ENCODE results near the gene BCAP29.

Gene BCAP29

GRCh38 chr7:107658467-107658866 is 78.4 kb downstream of the BCAP29 start:
- ATAC-seq (ENCODE audit: low read depth) (no peak), DNase-seq (ENCODE audit: low spot score) (no peak)
- H3K4me1 ChIP-seq (ENCODE audit: insufficient read depth, poor library complexity, severe bottlenecking) = peaks cover 3% of the 10 kb centered on the region
- H3K36me3 ChIP-seq (ENCODE audit: low read depth) = no peaks in the 10 kb centered on the region
- no peak for TF ChIP-seq CTCF (IDR thresholded peaks at IDR 0.05; ENCODE audit: poor library complexity, severe bottlenecking)
- peaks cover 35% of the 10 kb centered on the region for H3K27me3 ChIP-seq (ENCODE audit: insufficient read depth, poor library complexity, severe bottlenecking)
- H3K27ac ChIP-seq (ENCODE audit: poor library complexity, severe bottlenecking) = no peak overlapping the region
- no peak overlapping the region for H3K4me3 ChIP-seq (ENCODE audit: severe bottlenecking)
- no peaks in the 10 kb centered on the region for H3K9me3 ChIP-seq (ENCODE audit: severe bottlenecking)

- no peak overlapping the region for H3K27ac ChIP-seq (ENCODE audit: poor library complexity, severe bottlenecking)
- DNase-seq (ENCODE audit: low spot score) (no peak), ATAC-seq (ENCODE audit: low read depth) (peak; percentile 58)
- H3K36me3 ChIP-seq (ENCODE audit: low read depth) = no peaks in the 10 kb centered on the region
- TF ChIP-seq CTCF (IDR thresholded peaks at IDR 0.05; ENCODE audit: poor library complexity, severe bottlenecking) = no peak
- no peak overlapping the region for H3K4me3 ChIP-seq (ENCODE audit: severe bottlenecking)
- H3K4me1 ChIP-seq (ENCODE audit: insufficient read depth, poor library complexity, severe bottlenecking) = peaks cover 3% of the 10 kb centered on the region
- no peaks in the 10 kb centered on the region for H3K9me3 ChIP-seq (ENCODE audit: severe bottlenecking)
- peaks cover 35% of the 10 kb centered on the region for H3K27me3 ChIP-seq (ENCODE audit: insufficient read depth, poor library complexity, severe bottlenecking)
Measured at GRCh38 chr7:107659666-107660065, 79.6 kb downstream of the BCAP29 start.

DNA sequence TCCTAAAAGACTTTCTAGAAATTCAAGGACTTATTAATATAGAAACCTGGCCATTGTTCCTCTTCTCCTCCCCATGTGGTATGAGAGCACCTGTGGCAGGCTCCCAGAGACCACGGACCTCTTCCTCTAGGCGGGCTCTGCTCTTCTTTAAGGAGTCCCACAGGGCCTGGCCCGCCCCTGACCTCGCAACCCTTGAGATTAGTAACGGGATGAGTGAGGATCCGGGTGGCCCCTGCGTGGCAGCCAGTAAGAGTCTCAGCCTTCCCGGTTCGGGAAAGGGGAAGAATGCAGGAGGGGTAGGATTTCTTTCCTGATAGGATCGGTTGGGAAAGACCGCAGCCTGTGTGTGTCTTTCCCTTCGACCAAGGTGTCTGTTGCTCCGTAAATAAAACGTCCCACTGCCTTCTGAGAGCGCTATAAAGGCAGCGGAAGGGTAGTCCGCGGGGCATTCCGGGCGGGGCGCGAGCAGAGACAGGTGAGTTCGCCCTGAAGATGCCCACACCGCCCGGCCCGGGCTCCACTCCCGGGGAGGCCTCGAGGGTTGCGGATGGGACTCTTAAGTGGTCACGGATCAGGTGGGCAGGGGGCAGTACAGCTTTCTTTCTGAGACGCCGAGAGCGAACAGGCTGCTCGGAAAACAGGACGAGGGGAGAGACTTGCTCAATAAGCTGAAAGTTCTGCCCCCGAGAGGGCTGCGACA is 80.5 kb downstream of the BCAP29 start, which contains the start of gene SLC26A4:
Gene SLC26A4 (plus strand): TSS at position 448 of the 700 bp plus-strand sequence. CDS start 814 bp downstream, outside the sequence.
- Histone ChIP-seq H3K4me1 (ENCODE audit: insufficient read depth, poor library complexity, severe bottlenecking) (peaks cover 3% of the 10 kb centered on the region), H3K27me3 (ENCODE audit: insufficient read depth, poor library complexity, severe bottlenecking) (peaks cover 35% of the 10 kb centered on the region), H3K9me3 (ENCODE audit: severe bottlenecking) (no peaks in the 10 kb centered on the region), H3K27ac (ENCODE audit: poor library complexity, severe bottlenecking) (no peak within 1 kb of the TSS), H3K36me3 (ENCODE audit: low read depth) (no peaks in the 10 kb centered on the region), H3K4me3 (ENCODE audit: severe bottlenecking) (peak within 1 kb of the TSS; percentile 31)
- DNase-seq (ENCODE audit: low spot score) (no peak), ATAC-seq (ENCODE audit: low read depth) (no peak)
- no peak for TF ChIP-seq CTCF (IDR thresholded peaks at IDR 0.05; ENCODE audit: poor library complexity, severe bottlenecking)

DNA sequence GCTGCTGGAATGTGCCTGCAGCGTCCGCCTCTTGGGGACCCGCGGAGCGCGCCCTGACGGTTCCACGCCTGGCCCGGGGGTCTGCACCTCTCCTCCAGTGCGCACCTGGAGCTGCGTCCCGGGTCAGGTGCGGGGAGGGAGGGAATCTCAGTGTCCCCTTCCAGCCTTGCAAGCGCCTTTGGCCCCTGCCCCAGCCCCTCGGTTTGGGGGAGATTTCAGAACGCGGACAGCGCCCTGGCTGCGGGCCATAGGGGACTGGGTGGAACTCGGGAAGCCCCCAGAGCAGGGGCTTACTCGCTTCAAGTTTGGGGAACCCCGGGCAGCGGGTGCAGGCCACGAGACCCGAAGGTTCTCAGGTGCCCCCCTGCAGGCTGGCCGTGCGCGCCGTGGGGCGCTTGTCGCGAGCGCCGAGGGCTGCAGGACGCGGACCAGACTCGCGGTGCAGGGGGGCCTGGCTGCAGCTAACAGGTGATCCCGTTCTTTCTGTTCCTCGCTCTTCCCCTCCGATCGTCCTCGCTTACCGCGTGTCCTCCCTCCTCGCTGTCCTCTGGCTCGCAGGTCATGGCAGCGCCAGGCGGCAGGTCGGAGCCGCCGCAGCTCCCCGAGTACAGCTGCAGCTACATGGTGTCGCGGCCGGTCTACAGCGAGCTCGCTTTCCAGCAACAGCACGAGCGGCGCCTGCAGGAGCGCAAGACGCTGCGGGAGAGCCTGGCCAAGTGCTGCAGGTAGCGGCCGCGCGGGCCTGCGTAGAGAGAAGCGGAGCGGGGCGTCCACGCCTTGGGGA is 81.2 kb downstream of the BCAP29 start:
- Histone ChIP-seq H3K9me3 (ENCODE audit: severe bottlenecking) (no peaks in the 10 kb centered on the region), H3K27ac (ENCODE audit: poor library complexity, severe bottlenecking) (no peak overlapping the region), H3K4me3 (ENCODE audit: severe bottlenecking) (peak overlapping the region; percentile 31), H3K36me3 (ENCODE audit: low read depth) (no peaks in the 10 kb centered on the region), H3K4me1 (ENCODE audit: insufficient read depth, poor library complexity, severe bottlenecking) (peaks cover 3% of the 10 kb centered on the region), H3K27me3 (ENCODE audit: insufficient read depth, poor library complexity, severe bottlenecking) (peaks cover 35% of the 10 kb centered on the region)
- peak; percentile 44 for TF ChIP-seq CTCF (IDR thresholded peaks at IDR 0.05; ENCODE audit: poor library complexity, severe bottlenecking)
- DNase-seq (ENCODE audit: low spot score) (peak; percentile 74), ATAC-seq (ENCODE audit: low read depth) (peak; percentile 91)

All from RWPE2 (cell line).